Testis (tissue), 2 donors: ENCODE results near the gene IQGAP3.

Experiments used
- CTCF ChIP-seq, 3 experiments: fragments of 450-650 bp in 2 of 3; fragments of 200-600 bp in 1 of 3; sonication (generic) in 1 of 3; IDR thresholded peaks; one replicate each; pipeline ENCODE4 v1.5.1; 2016 to 2019; ENCODE audit warnings: antibody characterized with exemption in 3 of 3, mild to moderate bottlenecking in 2 of 3, moderate library complexity in 1 of 3
- POLR2A ChIP-seq: fragments of 450-650 bp; IDR thresholded peaks from one replicate; pipeline ENCODE4 v1.6.1; 2017; ENCODE audit warnings: antibody characterized with exemption, mild to moderate bottlenecking, moderate library complexity

GRCh38 chr1:156483397-156483796 is 89.0 kb downstream of the IQGAP3 start:
- no peak for TF ChIP-seq CTCF (IDR thresholded peaks at IDR 0.05)
- no peak for TF ChIP-seq POLR2A
